Stimulated activated CD8-positive, alpha-beta memory T cell treated with anti-CD3 and anti-CD28 coated beads, Interleukin-15, amount 100 ng/mL, for 1 hour (primary cell): ENCODE results near the gene NUDT14.

Experiments
- DNase-seq: peaks from one replicate; pipeline ENCODE4 v3.0.0-alpha.2; 2020; ENCODE audit warnings: low read depth

Gene NUDT14

GRCh38 chr14:105158794-105159193, 22.3 kb downstream of the NUDT14 start:
- no peak for DNase-seq

GRCh38 chr14:105157872-105158271, 23.2 kb downstream of the NUDT14 start:
- no peak for DNase-seq

- DNase-seq: no peak
Measured at GRCh38 chr14:105156414-105157375, 24.4 kb downstream of the NUDT14 start.

GRCh38 chr14:105155681-105156413, 25.3 kb downstream of the NUDT14 start:
- no peak for DNase-seq

- no peak for DNase-seq
Measured at GRCh38 chr14:105155071-105155651, 26.0 kb downstream of the NUDT14 start.

- DNase-seq: no peak
Measured at GRCh38 chr14:105154476-105154871, 26.6 kb downstream of the NUDT14 start.

- no peak for DNase-seq
Measured at GRCh38 chr14:105153739-105154475, 27.2 kb downstream of the NUDT14 start.

GRCh38 chr14:105153331-105153731, 27.8 kb downstream of the NUDT14 start:
- DNase-seq: no peak

- DNase-seq: no peak
Measured at GRCh38 chr14:105152794-105153241, 28.3 kb downstream of the NUDT14 start.

- DNase-seq: no peak
Measured at GRCh38 chr14:105151838-105152793, 29.0 kb downstream of the NUDT14 start.

GRCh38 chr14:105151084-105151837, 29.9 kb downstream of the NUDT14 start:
- DNase-seq: no peak

- no peak for DNase-seq
Measured at GRCh38 chr14:105150368-105151083, 30.6 kb downstream of the NUDT14 start.

GRCh38 chr14:105150026-105150367, 31.1 kb downstream of the NUDT14 start:
- DNase-seq: no peak

- no peak for DNase-seq
Measured at GRCh38 chr14:105149146-105149781, 31.8 kb downstream of the NUDT14 start.

- DNase-seq: no peak
Measured at GRCh38 chr14:105148604-105149145, 32.4 kb downstream of the NUDT14 start.

- DNase-seq: no peak
Measured at GRCh38 chr14:105147671-105148603, 33.2 kb downstream of the NUDT14 start.

- no peak for DNase-seq
Measured at GRCh38 chr14:105146976-105147635, 34.0 kb downstream of the NUDT14 start.
